Kidney (tissue), 14 donors: ENCODE measurements around the gene APCDD1L. TPM values are rescaled to one million over a fixed set of nuclear protein-coding genes. Genes with fewer than 3 reads are reported as not detected.
A peak's percentile ranks its signal among the peaks of the same experiment; 100 is the strongest.

ENCODE experiments used
- DNase-seq, 5 donors: peaks; one replicate each; pipeline ENCODE4 v3.0.0-alpha.2; 2013 to 2020
- FAIRE-seq: peaks from 2 replicates; lab custom pipeline; 2012; peaks lifted over from hg19 to GRCh38; lab: Jason Lieb, UNC
- H3K27ac ChIP-seq, 2 donors: one replicate each; pipeline ENCODE4 v1.7.0; 2013; ENCODE audit warnings: low read depth in 2 of 2, low read length in 2 of 2, inconsistent platforms in 1 of 2
- H3K27me3 ChIP-seq: one replicate; pipeline ENCODE4 v1.7.1; 2013; ENCODE audit warnings: low read length, inconsistent platforms; ENCODE audit not compliant: control insufficient read depth, insufficient read depth
- H3K36me3 ChIP-seq, 3 donors: one replicate each; pipeline versions ENCODE4 v1.7.0 to v1.7.1; 2013; ENCODE audit warnings: low read length in 3 of 3, control low read depth in 1 of 3, inconsistent platforms in 1 of 3; ENCODE audit not compliant: insufficient read depth in 3 of 3, control insufficient read depth in 2 of 3
- H3K4me1 ChIP-seq, 3 donors: one replicate each; pipeline versions ENCODE4 v1.7.0 to v1.7.1; 2013; ENCODE audit warnings: low read length in 3 of 3, inconsistent platforms in 1 of 3, low read depth in 1 of 3; ENCODE audit not compliant: control insufficient read depth in 2 of 3, insufficient read depth in 2 of 3
- H3K4me3 ChIP-seq, 3 donors: one replicate each; pipeline versions ENCODE4 v1.7.0 to v1.8.1; 2013; ENCODE audit warnings: low read length in 3 of 3, control low read depth in 1 of 3, inconsistent platforms in 1 of 3
- H3K9ac ChIP-seq, 3 donors: one replicate each; pipeline versions ENCODE4 v1.7.0 to v1.7.1; 2013; ENCODE audit warnings: low read length in 3 of 3, control low read depth in 1 of 3, inconsistent platforms in 1 of 3
- H3K9me3 ChIP-seq, 3 donors: one replicate each; pipeline versions ENCODE4 v1.7.0 to v1.7.1; 2013; ENCODE audit warnings: low read length in 3 of 3, control low read depth in 1 of 3, inconsistent platforms in 1 of 3; ENCODE audit not compliant: control insufficient read depth in 2 of 3, insufficient read depth in 1 of 3
- intact Hi-C: fragments of 100-400 bp; cut with DNase I; formaldehyde crosslinking; loops from one replicate; pipeline ENCODE4 v1.11.1; 2022
- polyA plus RNA-seq: library from polyadenylated mRNA; stranded (reverse); fragments of 350-450 nt; fragmentation: Illumina TruSeq; extraction: RNeasy Lipid Tissue Mini Kit (QIAGEN cat#74804); gene quantifications from one replicate; pipeline ENCODE4 v1.2.3, GENCODE V29; 2014; ENCODE audit warnings: low read depth, low replicate concordance; ENCODE audit not compliant: insufficient read depth
- total RNA-seq: library from RNA; stranded (reverse); fragmentation: NEBNext Ultra II Directional; extraction: Animal tissue kit (Norgen Biotek cat#: 25700); gene quantifications from one replicate; pipeline ENCODE4 v1.2.1, GENCODE V29; 2021
- TF ChIP-seq, protein P1 (sequence below): IDR thresholded peaks from 3 replicates; pipeline ENCODE4 v1.5.1; 2012; ENCODE audit warnings: mild to moderate bottlenecking, moderate library complexity, borderline replicate concordance; ENCODE audit not compliant: insufficient read depth; ENCODE audit errors: extremely low read depth
- donor health status: control.
- donor health status: control.
- donor health status: control.
- donor health status: control.
- donor health status: control.
- donor health status: DM: yes; HTN: yes; CAD: no.
- donor health status: Normal renal cell carcinoma (clear cell type).

APCDD1L gene
- total and polyA plus RNA-seq, 2 donors from 2014 or later = 1.2 to 4.5 TPM

- Histone ChIP-seq H3K27ac (no peak overlapping the region), H3K9me3 (no peaks in the 10 kb centered on the region), H3K9ac (no peak overlapping the region), H3K4me3 (no peak overlapping the region), H3K36me3 (no peaks in the 10 kb centered on the region), H3K27me3 (no peaks in the 10 kb centered on the region), H3K4me1 (peaks cover 0 to 2% (median 0%) of the 10 kb centered on the region in 3 donors)
- intact Hi-C loops = no loop called here
- FAIRE-seq (no peak), DNase-seq (peak in 1 of 5 donors; percentile 7)
- TF ChIP-seq, protein P1, sequence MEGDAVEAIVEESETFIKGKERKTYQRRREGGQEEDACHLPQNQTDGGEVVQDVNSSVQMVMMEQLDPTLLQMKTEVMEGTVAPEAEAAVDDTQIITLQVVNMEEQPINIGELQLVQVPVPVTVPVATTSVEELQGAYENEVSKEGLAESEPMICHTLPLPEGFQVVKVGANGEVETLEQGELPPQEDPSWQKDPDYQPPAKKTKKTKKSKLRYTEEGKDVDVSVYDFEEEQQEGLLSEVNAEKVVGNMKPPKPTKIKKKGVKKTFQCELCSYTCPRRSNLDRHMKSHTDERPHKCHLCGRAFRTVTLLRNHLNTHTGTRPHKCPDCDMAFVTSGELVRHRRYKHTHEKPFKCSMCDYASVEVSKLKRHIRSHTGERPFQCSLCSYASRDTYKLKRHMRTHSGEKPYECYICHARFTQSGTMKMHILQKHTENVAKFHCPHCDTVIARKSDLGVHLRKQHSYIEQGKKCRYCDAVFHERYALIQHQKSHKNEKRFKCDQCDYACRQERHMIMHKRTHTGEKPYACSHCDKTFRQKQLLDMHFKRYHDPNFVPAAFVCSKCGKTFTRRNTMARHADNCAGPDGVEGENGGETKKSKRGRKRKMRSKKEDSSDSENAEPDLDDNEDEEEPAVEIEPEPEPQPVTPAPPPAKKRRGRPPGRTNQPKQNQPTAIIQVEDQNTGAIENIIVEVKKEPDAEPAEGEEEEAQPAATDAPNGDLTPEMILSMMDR = no peak
Observed at GRCh38 chr20:58472273-58473018, 42.8 kb downstream of the APCDD1L start.

DNA sequence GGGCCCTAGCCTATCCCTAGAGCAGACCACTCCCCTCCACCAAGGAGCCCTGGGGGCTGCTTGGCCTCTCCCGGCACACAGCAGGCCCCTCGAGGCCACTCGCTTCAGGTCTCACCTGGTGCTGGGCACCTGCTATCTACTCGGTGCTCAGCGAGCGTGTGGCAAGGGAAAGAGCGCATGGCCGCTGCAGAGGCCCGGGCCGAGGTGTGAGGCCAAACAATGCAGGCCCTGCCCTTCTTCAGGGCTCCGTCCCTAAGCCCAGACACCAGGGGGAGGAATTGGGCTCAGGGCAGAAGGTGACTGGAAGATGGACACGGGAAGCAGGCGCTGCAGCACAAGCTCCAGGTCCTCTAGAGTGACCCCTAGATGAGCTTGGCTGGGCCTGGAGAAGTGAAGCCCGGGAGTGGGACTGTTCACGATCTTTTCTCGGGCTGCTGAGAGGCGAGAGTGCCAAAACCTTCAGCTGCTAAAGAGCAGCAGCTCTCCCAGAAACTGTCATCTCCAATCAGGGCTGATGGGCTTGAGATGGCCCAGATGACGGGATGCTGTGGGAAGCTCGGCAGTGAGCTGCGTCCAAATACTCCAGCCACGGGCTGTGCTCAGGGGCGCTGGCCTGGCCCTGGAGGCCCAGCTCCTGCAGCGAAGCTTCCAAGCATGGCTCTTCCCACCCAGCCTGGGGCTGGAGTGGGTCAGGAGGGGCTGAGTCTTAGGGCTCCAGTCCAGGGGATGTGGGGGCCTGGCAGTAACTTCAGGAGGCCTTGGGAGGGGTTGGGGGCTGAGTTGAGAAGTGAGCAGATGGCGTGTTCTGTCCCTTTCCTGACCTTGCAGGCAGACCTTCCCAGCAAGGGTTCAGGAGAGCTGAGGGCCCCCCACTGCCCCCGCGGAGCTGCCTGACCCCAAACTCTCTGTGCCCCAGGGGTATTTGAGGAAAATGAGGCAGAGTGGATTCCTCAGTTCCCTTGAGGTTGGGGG is 43.7 kb downstream of the APCDD1L start:
- no peaks in the 10 kb centered on the region for H3K27me3 ChIP-seq
- no peaks in the 10 kb centered on the region for H3K9me3 ChIP-seq
- TF ChIP-seq, protein P1 = no peak
- peaks cover 0 to 2% (median 0%) of the 10 kb centered on the region in 3 donors for H3K4me1 ChIP-seq
- peak; percentile 53 to 92 (median 75) for DNase-seq
- FAIRE-seq = no peak
- no peak overlapping the region for H3K4me3 ChIP-seq
- H3K36me3 ChIP-seq = no peaks in the 10 kb centered on the region
- no peak overlapping the region for H3K27ac ChIP-seq
- intact Hi-C loops = no loop called here
- H3K9ac ChIP-seq = no peak overlapping the region

- Histone ChIP-seq H3K27ac (no peak overlapping the region), H3K9ac (no peak overlapping the region), H3K36me3 (no peaks in the 10 kb centered on the region), H3K4me3 (no peak overlapping the region), H3K4me1 (peaks cover 0 to 2% (median 0%) of the 10 kb centered on the region in 3 donors), H3K9me3 (no peaks in the 10 kb centered on the region), H3K27me3 (no peaks in the 10 kb centered on the region)
- TF ChIP-seq, protein P1 = no peak
- DNase-seq (peak in 1 of 5 donors; percentile 69), FAIRE-seq (no peak)
- intact Hi-C loops = no loop called here
Observed at GRCh38 chr20:58470336-58471192, 44.6 kb downstream of the APCDD1L start.
